Keratinocyte (primary cell): ENCODE data around the gene HTRA1. TPM values are rescaled to one million over a fixed set of nuclear protein-coding genes. Genes with fewer than 3 reads are reported as not detected.

Experiments
- DNase-seq: peaks from one replicate; pipeline ENCODE4 v3.0.0-alpha.2; 2011; ENCODE audit warnings: low read depth, missing footprints, low spot score
- FAIRE-seq: peaks from 2 replicates; lab custom pipeline; 2011; peaks lifted over from hg19 to GRCh38; lab: Jason Lieb, UNC
- H2AFZ ChIP-seq: 2 replicates; pipeline ENCODE4 v1.6.0; 2012; ENCODE audit warnings: low read length, control low read depth, inconsistent platforms; ENCODE audit not compliant: control insufficient read depth
- H3K27ac ChIP-seq: 2 replicates; pipeline ENCODE4 v1.5.1; 2011; ENCODE audit warnings: low read length; ENCODE audit not compliant: control insufficient read depth, insufficient read depth
- H3K27me3 ChIP-seq: 3 replicates; pipeline ENCODE4 v1.6.0; 2011; ENCODE audit warnings: low read length; ENCODE audit not compliant: control insufficient read depth, insufficient read depth; ENCODE audit errors: extremely low read depth
- H3K36me3 ChIP-seq, 2 experiments: 2 replicates in 1 of 2; 3 replicates in 1 of 2; pipeline ENCODE4 v1.5.1; 2011; ENCODE audit warnings: low read length in 2 of 2, mild to moderate bottlenecking in 1 of 2; ENCODE audit not compliant: control insufficient read depth in 2 of 2, insufficient read depth in 2 of 2; ENCODE audit errors: extremely low read depth in 1 of 2
- H3K4me1 ChIP-seq: 3 replicates; pipeline ENCODE4 v1.5.1; 2011; ENCODE audit warnings: low read length; ENCODE audit not compliant: control insufficient read depth, insufficient read depth; ENCODE audit errors: extremely low read depth
- H3K4me2 ChIP-seq: 3 replicates; pipeline ENCODE4 v1.6.0; 2011; ENCODE audit warnings: low read depth, low read length; ENCODE audit not compliant: control insufficient read depth, insufficient read depth; ENCODE audit errors: extremely low read depth
- H3K4me3 ChIP-seq, 3 experiments: fragments of 200-600 bp in 1 of 3; sonication (generic) in 1 of 3; 2 replicates in 2 of 3; 3 replicates in 1 of 3; pipeline ENCODE4 v1.5.1; 2011 to 2016; ENCODE audit warnings: low read length in 3 of 3, mild to moderate bottlenecking in 3 of 3, control low read depth in 2 of 3, inconsistent platforms in 1 of 3, low read depth in 1 of 3, mixed read lengths in 1 of 3, mixed run types in 1 of 3, moderate library complexity in 1 of 3; ENCODE audit not compliant: control insufficient read depth in 2 of 3, insufficient read depth in 2 of 3; ENCODE audit errors: extremely low read depth in 1 of 3
- H3K79me2 ChIP-seq: 2 replicates; pipeline ENCODE4 v1.6.0; 2012; ENCODE audit warnings: low read length; ENCODE audit not compliant: control insufficient read depth, insufficient read depth
- H3K9ac ChIP-seq: 3 replicates; pipeline ENCODE4 v1.6.0; 2011; ENCODE audit warnings: low read length; ENCODE audit not compliant: control insufficient read depth, insufficient read depth; ENCODE audit errors: extremely low read depth
- H3K9me1 ChIP-seq: 3 replicates; pipeline ENCODE4 v1.6.0; 2011; ENCODE audit warnings: low read length; ENCODE audit not compliant: control insufficient read depth, insufficient read depth; ENCODE audit errors: extremely low read depth
- H3K9me3 ChIP-seq: 2 replicates; pipeline ENCODE4 v1.5.1; 2012; ENCODE audit warnings: low read depth, low read length; ENCODE audit not compliant: control insufficient read depth
- H4K20me1 ChIP-seq: 3 replicates; pipeline ENCODE4 v1.6.0; 2011; ENCODE audit warnings: low read length; ENCODE audit not compliant: control insufficient read depth, insufficient read depth; ENCODE audit errors: extremely low read depth
- EZH2 ChIP-seq: IDR thresholded peaks from one replicate; pipeline ENCODE4 v1.6.1; 2012; ENCODE audit warnings: inconsistent platforms, mild to moderate bottlenecking, low read length, moderate library complexity
- dilution Hi-C: fragments of 300-500 bp; cut with MboI; formaldehyde crosslinking; loops from one replicate; pipeline ENCODE4 v1.7.0; 2020; ENCODE audit warnings: low sequenced_read_pairs; ENCODE audit not compliant: extremely low pct_ligation_motif_present
- polyA plus RNA-seq, 5 experiments: library from polyadenylated mRNA; depleted of rRNA in 3 of 5; stranded (reverse) in 3 of 5; stranded (forward) in 1 of 5; unstranded in 1 of 5; fragments of >200 nt; gene quantifications; 1 replicate in 1 of 5; 2 replicates in 3 of 5; 3 replicates in 1 of 5; pipeline versions ENCODE4 v1.2.1 to v1.2.3, GENCODE V29; 2011 to 2012; ENCODE audit warnings: missing spikeins in 2 of 5, low read depth in 1 of 5, low replicate concordance in 1 of 5
- TF ChIP-seq, protein P1 (sequence below), 3 experiments: IDR thresholded peaks in 1 of 3; conservative IDR thresholded peaks in 1 of 3; optimal IDR thresholded peaks in 1 of 3; 2 replicates in 2 of 3; 3 replicates in 1 of 3; pipeline versions ENCODE3 to v1.5.1; 2011; ENCODE audit warnings: low read length in 3 of 3, mild to moderate bottlenecking in 3 of 3, moderate library complexity in 2 of 3, control low read depth in 1 of 3, inconsistent platforms in 1 of 3; ENCODE audit not compliant: insufficient read depth in 2 of 3; ENCODE audit errors: extremely low read depth in 1 of 3

Gene HTRA1
- polyA plus RNA-seq, 1 donor (not counting 4 experiments of a cell fraction or from before 2014, with no cell fraction given), result 412 TPM

DNA sequence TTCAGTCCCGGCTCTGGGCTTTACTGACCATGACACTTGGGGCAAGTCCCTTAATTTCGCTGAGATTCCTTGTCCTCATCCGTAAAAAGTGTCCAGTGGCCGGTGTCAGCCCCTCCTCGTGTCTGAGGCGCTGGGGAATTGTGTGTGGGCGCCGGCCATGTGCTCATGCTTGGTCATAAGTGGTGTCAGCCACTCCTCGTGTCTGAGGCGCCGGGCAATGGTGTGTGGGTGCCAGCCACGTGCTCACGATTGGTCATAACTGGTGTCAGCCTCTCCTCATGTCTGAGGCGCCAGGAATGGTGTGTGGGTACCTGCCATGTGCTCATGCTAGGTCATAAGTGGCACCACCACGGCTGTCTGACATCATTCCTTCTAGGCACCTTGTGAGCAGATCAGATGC lies 58.5 kb downstream of the HTRA1 start:
- H3K4me1 ChIP-seq, result peaks cover 8% of the 10 kb centered on the region
- no peak overlapping the region for H3K27ac ChIP-seq
- no peaks in the 10 kb centered on the region for H3K9me3 ChIP-seq
- H3K36me3 ChIP-seq, result peaks cover 13 to 16% of the 10 kb centered on the region in 2 experiments
- no peak overlapping the region for H3K4me2 ChIP-seq
- H2AFZ ChIP-seq, result no peak overlapping the region
- TF ChIP-seq, protein P1, sequence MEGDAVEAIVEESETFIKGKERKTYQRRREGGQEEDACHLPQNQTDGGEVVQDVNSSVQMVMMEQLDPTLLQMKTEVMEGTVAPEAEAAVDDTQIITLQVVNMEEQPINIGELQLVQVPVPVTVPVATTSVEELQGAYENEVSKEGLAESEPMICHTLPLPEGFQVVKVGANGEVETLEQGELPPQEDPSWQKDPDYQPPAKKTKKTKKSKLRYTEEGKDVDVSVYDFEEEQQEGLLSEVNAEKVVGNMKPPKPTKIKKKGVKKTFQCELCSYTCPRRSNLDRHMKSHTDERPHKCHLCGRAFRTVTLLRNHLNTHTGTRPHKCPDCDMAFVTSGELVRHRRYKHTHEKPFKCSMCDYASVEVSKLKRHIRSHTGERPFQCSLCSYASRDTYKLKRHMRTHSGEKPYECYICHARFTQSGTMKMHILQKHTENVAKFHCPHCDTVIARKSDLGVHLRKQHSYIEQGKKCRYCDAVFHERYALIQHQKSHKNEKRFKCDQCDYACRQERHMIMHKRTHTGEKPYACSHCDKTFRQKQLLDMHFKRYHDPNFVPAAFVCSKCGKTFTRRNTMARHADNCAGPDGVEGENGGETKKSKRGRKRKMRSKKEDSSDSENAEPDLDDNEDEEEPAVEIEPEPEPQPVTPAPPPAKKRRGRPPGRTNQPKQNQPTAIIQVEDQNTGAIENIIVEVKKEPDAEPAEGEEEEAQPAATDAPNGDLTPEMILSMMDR (optimal IDR thresholded peaks at IDR 0.05 in 1 of 3, IDR thresholded peaks at IDR 0.05 in 1 of 3, conservative IDR thresholded peaks at IDR 0.05 in 1 of 3; ENCODE audit: extremely low read depth in 1 of 3, insufficient read depth in 2 of 3, low read length in 3 of 3), result no peak
- FAIRE-seq (no peak), DNase-seq (no peak)
- no peaks in the 10 kb centered on the region for H3K79me2 ChIP-seq
- no peaks in the 10 kb centered on the region for H3K27me3 ChIP-seq
- dilution Hi-C loops, result no loop called here
- no peaks in the 10 kb centered on the region for H4K20me1 ChIP-seq
- no peak overlapping the region for H3K4me3 ChIP-seq
- H3K9me1 ChIP-seq, result no peaks in the 10 kb centered on the region
- H3K9ac ChIP-seq, result no peak overlapping the region

GRCh38 chr10:122521011-122521410 lies 59.7 kb downstream of the HTRA1 start:
- no peaks in the 10 kb centered on the region for H3K9me1 ChIP-seq
- TF ChIP-seq EZH2, result no peak
- TF ChIP-seq, protein P1 (optimal IDR thresholded peaks at IDR 0.05 in 1 of 3, IDR thresholded peaks at IDR 0.05 in 1 of 3, conservative IDR thresholded peaks at IDR 0.05 in 1 of 3; ENCODE audit: extremely low read depth in 1 of 3, insufficient read depth in 2 of 3, low read length in 3 of 3), result no peak
- peaks cover 1% of the 10 kb centered on the region for H3K4me1 ChIP-seq
- H3K79me2 ChIP-seq, result no peaks in the 10 kb centered on the region
- peaks cover 5 to 7% of the 10 kb centered on the region in 2 experiments for H3K36me3 ChIP-seq
- dilution Hi-C loops, result no loop called here
- H4K20me1 ChIP-seq, result no peaks in the 10 kb centered on the region
- no peak overlapping the region for H2AFZ ChIP-seq
- H3K9me3 ChIP-seq, result no peaks in the 10 kb centered on the region
- FAIRE-seq (no peak), DNase-seq (no peak)
- H3K9ac ChIP-seq, result no peak overlapping the region
- H3K27me3 ChIP-seq, result no peaks in the 10 kb centered on the region
- H3K27ac ChIP-seq, result no peak overlapping the region
- no peak overlapping the region for H3K4me2 ChIP-seq
- no peak overlapping the region for H3K4me3 ChIP-seq
